ENCODE results near the gene ANKRD33B.

Gene ANKRD33B

DNA sequence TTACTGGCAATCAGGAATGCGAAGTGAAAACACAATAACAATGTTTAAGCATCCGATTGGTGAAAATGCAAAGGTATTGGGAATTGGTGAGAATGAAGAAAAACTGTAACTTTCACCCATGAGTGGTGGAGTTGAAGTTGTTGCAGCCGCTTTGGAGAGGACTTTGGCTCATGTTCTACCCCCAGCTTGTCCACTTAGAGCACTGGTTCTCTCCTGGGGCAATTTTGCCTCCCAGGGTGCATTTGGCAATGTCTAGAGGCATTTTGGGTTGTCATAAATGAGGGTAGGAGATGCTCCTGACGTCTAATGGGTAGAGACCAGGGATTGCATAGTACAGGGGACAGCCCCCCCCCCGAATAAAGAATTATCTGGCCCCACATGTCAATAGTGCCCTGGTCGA, 46.2 kb downstream of the ANKRD33B start:
- H3K27ac Mint-ChIP-seq, result peak overlapping the region; percentile 19
- no peaks in the 10 kb centered on the region for H3K27me3 Mint-ChIP-seq
- no peaks in the 10 kb centered on the region for H3K9me3 Mint-ChIP-seq
- peaks cover 45% of the 10 kb centered on the region for H3K4me1 Mint-ChIP-seq
- no peaks in the 10 kb centered on the region for H3K36me3 Mint-ChIP-seq
- no peak overlapping the region for H3K4me3 Mint-ChIP-seq
- no peak for DNase-seq (ENCODE audit: low spot score in 2 of 2)
- ATAC-seq (ENCODE audit: low read depth), result no peak

DNA sequence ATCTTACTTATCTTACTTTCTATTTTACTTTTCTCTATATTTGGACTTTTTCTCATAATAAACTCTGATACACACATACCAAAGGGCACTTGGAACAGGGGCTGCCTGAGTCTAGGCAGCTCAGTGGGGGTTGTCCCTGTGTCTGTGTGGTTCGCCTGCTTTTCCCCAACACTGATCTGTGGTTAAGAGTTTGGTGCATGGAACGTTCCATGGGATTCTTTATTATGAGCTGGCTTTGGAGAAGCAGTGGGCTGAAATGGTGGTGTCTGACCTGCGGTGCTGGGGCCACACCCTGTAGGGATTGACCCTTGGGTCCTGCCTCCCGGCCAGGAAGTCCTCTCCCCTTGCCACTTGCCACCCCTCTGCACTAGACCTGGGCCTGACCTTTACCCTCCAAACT, 47.4 kb downstream of the ANKRD33B start:
- no peak for DNase-seq (ENCODE audit: low spot score in 2 of 2)
- Mint-ChIP-seq H3K4me3 (no peak overlapping the region), H3K4me1 (peaks cover 38% of the 10 kb centered on the region), H3K27ac (no peak overlapping the region), H3K9me3 (no peaks in the 10 kb centered on the region), H3K27me3 (no peaks in the 10 kb centered on the region), H3K36me3 (no peaks in the 10 kb centered on the region)
- ATAC-seq (ENCODE audit: low read depth), result no peak

DNA sequence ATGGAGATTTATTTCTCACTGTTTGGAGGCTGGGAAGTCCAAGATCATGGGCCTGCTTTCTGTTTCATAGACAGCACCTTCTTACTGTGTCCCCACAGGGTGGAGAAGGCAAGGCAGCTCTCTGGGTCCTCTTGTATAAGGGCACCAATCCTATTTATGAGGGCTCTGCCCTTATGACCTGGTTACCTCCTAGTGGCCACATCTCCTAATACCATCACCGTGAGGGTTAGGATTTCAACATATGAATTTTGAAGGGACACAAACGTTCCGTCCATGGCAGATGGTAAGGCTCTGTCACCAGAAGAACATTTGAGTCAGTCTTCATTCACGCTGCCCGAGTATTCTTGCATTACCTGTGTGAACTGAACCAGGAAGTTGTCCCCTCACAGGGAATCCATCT, 48.4 kb downstream of the ANKRD33B start:
- peaks cover 33% of the 10 kb centered on the region for H3K4me1 Mint-ChIP-seq
- H3K36me3 Mint-ChIP-seq, result no peaks in the 10 kb centered on the region
- DNase-seq (ENCODE audit: low spot score in 2 of 2) (no peak), ATAC-seq (ENCODE audit: low read depth) (no peak)
- H3K27ac Mint-ChIP-seq, result peak overlapping the region; percentile 56
- no peaks in the 10 kb centered on the region for H3K9me3 Mint-ChIP-seq
- no peaks in the 10 kb centered on the region for H3K27me3 Mint-ChIP-seq
- H3K4me3 Mint-ChIP-seq, result no peak overlapping the region

DNA sequence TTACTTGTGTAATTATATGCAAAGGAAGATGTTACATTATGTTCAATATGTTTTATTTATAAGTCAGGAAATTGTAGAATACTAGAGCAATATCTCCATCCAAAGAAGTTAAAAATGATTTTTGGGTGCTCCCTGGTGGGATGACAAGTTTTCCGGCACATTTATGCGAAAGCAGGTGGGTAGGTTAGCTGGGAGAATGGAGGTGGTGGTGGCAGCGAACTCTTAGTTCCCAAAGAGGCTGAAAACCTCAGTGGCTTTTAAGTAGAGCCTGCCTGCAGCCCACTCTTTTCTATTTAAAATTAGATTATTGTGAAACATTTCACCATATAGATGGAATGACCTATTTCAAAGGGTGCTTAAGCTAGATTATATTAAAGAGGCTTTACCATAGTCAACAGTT, 51.8 kb downstream of the ANKRD33B start:
- H3K9me3 Mint-ChIP-seq, result no peaks in the 10 kb centered on the region
- ATAC-seq (ENCODE audit: low read depth) (no peak), DNase-seq (ENCODE audit: low spot score in 2 of 2) (no peak)
- H3K27me3 Mint-ChIP-seq, result no peaks in the 10 kb centered on the region
- H3K4me1 Mint-ChIP-seq, result peaks cover 26% of the 10 kb centered on the region
- no peak overlapping the region for H3K4me3 Mint-ChIP-seq
- H3K27ac Mint-ChIP-seq, result no peak overlapping the region
- H3K36me3 Mint-ChIP-seq, result peaks cover 18% of the 10 kb centered on the region

DNA sequence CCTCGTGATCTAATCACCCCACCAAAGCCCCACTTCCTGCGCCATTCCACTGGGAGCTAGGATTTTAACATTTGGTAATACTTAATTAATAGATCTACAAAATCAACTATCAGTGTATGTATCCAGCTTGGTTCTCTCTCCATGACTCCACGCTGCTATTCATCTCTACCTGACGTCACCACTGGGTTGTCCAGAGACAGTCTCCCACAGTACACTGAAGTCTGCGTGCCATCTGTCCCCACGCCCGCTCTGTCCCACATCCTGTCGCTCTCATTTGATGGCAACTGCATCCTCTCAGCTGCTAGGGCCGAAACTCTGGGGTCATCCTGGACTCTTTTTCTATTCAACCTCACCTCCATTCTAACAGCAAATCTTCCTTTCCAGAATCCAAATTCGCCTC, 53.2 kb downstream of the ANKRD33B start:
- ATAC-seq (ENCODE audit: low read depth), result no peak
- Mint-ChIP-seq H3K4me1 (peaks cover 28% of the 10 kb centered on the region), H3K9me3 (peaks cover 3% of the 10 kb centered on the region), H3K36me3 (peaks cover 27% of the 10 kb centered on the region), H3K27ac (peak overlapping the region; percentile 51), H3K4me3 (no peak overlapping the region), H3K27me3 (no peaks in the 10 kb centered on the region)
- DNase-seq (ENCODE audit: low spot score in 2 of 2), result no peak

DNA sequence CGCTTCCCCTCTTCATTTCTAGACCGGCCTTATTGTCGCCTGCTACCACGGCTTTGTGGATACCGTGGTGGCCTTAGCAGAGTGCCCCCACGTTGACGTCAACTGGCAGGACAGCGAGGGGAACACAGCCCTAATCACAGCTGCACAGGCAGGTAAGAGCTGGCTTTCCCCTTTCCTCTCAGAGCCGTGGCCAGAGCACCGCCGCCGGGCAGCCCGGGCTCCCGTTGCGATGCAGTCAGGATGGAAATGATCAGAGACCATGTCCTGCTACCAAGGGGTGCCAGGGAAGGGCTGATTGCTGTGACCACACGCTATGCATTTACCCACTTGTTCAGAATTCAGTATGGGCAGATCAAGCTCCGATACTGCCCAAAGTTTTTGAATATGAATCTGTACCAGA, 54.4 kb downstream of the ANKRD33B start:
- DNase-seq (ENCODE audit: low spot score in 2 of 2) (no peak), ATAC-seq (ENCODE audit: low read depth) (no peak)
- Mint-ChIP-seq H3K4me3 (no peak overlapping the region), H3K36me3 (peaks cover 27% of the 10 kb centered on the region), H3K27me3 (no peaks in the 10 kb centered on the region), H3K27ac (peak overlapping the region; percentile 43), H3K4me1 (peaks cover 19% of the 10 kb centered on the region), H3K9me3 (peaks cover 3% of the 10 kb centered on the region)

DNA sequence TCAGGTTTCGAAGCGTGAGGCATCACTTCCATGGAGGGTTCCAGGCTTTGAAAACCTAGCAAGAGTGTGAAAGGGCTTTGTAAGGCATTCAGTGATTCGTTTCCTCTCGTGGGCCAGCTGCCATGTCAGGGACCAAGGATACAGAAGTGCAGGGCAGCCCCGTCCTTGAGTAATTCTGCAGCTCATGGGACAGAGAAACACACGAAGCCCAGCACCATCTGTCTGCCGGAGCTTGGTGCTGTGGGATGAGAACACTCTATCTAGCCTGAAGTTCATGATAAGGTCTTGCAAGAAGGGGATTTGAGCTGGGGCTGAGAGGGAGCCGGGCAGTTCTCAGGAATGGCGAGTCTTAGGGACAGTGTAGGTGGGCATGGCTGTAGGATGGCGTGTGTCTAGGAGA, 55.8 kb downstream of the ANKRD33B start:
- H3K9me3 Mint-ChIP-seq, result peaks cover 3% of the 10 kb centered on the region
- H3K27ac Mint-ChIP-seq, result peak overlapping the region; percentile 35
- no peak for DNase-seq (ENCODE audit: low spot score in 2 of 2)
- peaks cover 18% of the 10 kb centered on the region for H3K4me1 Mint-ChIP-seq
- H3K36me3 Mint-ChIP-seq, result peaks cover 29% of the 10 kb centered on the region
- no peaks in the 10 kb centered on the region for H3K27me3 Mint-ChIP-seq
- no peak for ATAC-seq (ENCODE audit: low read depth)
- H3K4me3 Mint-ChIP-seq, result no peak overlapping the region

DNA sequence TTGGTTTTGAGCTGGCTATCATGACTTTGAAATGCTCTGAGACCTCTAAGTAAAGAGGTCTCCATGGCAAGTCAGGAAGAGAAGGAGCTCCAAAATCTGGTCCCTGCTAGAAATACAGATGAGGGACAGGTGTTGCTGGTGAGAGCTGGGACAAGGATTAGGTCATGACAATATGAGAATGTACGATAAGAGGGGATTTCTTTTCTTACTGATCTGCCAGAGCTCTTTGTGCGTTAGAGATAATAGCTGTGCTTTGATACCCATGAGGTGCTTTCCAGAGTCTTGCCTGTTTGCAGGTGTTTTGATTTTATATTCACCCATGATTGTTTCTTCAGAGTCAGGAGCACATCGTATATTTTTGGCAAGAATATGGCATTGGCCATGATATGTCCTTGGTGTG, 56.5 kb downstream of the ANKRD33B start:
- peaks cover 3% of the 10 kb centered on the region for H3K9me3 Mint-ChIP-seq
- peaks cover 16% of the 10 kb centered on the region for H3K4me1 Mint-ChIP-seq
- H3K27me3 Mint-ChIP-seq, result no peaks in the 10 kb centered on the region
- peak overlapping the region; percentile 35 for H3K27ac Mint-ChIP-seq
- ATAC-seq (ENCODE audit: low read depth) (peak; percentile 34), DNase-seq (ENCODE audit: low spot score in 2 of 2) (no peak)
- no peak overlapping the region for H3K4me3 Mint-ChIP-seq
- peaks cover 32% of the 10 kb centered on the region for H3K36me3 Mint-ChIP-seq

DNA sequence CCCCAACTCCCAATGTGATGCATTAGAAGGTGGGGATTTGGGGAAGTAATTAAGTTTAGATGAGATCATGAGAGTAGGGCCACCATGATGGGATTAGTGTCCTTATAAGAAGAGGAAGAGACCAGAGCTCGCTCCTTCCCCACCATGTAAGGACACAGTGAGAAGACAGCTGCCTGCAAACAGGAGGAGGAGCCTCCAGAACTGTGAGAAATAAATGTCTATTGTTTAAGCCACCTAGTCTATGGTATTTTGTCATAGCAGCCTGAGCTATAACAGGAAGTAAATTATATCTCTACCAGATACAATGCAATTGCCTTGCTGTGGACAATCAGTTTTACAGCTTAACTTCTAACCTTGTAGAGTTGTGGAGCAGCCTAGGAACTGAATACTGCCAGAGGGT, 58.0 kb downstream of the ANKRD33B start:
- Mint-ChIP-seq H3K9me3 (peaks cover 3% of the 10 kb centered on the region), H3K27me3 (no peaks in the 10 kb centered on the region), H3K4me1 (peaks cover 18% of the 10 kb centered on the region), H3K27ac (peak overlapping the region; percentile 51), H3K36me3 (peaks cover 32% of the 10 kb centered on the region), H3K4me3 (no peak overlapping the region)
- DNase-seq (ENCODE audit: low spot score in 2 of 2) (no peak), ATAC-seq (ENCODE audit: low read depth) (peak; percentile 59)

DNA sequence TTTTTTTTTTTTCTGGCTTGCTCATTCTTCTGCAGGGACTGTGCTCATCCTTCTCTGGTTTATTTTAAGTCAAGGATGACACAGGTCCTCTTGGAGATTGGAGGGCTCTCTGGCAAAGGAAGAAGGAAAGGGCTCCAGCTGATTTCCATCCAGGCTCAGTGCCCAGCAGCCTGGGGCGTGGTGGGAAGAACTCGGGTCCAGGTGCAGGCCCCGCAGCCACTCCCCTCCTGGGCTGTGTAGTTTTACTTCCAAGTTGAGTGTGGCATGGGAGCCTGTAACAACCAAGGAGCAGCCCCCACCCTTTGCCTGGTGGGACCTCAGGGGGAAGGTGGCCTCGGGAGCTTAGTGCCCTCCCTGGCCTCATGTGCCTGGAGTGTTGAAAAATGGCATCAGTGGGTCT, 58.9 kb downstream of the ANKRD33B start:
- ATAC-seq (ENCODE audit: low read depth), result no peak
- H3K36me3 Mint-ChIP-seq, result peaks cover 30% of the 10 kb centered on the region
- peaks cover 25% of the 10 kb centered on the region for H3K4me1 Mint-ChIP-seq

DNA sequence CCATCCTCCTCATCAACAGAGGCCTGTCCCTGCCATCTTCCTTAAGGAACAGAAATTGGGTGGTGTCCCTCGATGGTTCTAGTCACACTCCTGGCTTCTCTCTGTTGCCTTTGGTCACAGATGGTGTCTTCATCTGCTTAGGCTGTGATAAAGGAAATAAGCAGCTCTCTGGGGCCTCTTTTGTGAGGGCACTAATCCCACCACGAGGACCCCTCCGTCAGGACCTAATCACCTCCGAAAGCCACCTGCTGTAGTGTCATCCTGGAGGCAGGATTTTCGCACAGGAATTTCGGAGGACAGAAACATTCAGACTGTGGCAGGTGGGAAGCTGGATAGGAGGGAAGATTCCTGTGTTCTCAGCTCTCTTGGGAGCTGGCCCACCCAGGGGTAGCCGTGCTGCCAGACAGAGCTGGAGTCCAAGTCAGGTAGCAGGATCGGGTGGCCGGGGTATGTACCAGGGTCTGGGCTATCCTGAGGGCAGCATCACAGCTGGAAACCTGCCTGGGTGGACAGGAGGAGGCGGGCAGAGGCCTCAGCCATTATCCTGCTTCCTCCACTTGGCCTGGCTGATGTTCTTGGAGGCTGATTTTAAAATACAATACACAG, 59.5 kb downstream of the ANKRD33B start:
- Mint-ChIP-seq H3K27me3 (no peaks in the 10 kb centered on the region), H3K27ac (no peak overlapping the region), H3K4me1 (peaks cover 26% of the 10 kb centered on the region), H3K4me3 (no peak overlapping the region), H3K9me3 (peaks cover 3% of the 10 kb centered on the region), H3K36me3 (peaks cover 26% of the 10 kb centered on the region)
- ATAC-seq (ENCODE audit: low read depth), result no peak
- no peak for DNase-seq (ENCODE audit: low spot score in 2 of 2)

More for the DNA sequence above, 58.9 kb downstream of the ANKRD33B start:
- DNase-seq (ENCODE audit: low spot score in 2 of 2), result no peak
- H3K4me3 Mint-ChIP-seq, result no peak overlapping the region
- H3K27me3 Mint-ChIP-seq, result no peaks in the 10 kb centered on the region
- H3K9me3 Mint-ChIP-seq, result peaks cover 3% of the 10 kb centered on the region
- no peak overlapping the region for H3K27ac Mint-ChIP-seq

DNA sequence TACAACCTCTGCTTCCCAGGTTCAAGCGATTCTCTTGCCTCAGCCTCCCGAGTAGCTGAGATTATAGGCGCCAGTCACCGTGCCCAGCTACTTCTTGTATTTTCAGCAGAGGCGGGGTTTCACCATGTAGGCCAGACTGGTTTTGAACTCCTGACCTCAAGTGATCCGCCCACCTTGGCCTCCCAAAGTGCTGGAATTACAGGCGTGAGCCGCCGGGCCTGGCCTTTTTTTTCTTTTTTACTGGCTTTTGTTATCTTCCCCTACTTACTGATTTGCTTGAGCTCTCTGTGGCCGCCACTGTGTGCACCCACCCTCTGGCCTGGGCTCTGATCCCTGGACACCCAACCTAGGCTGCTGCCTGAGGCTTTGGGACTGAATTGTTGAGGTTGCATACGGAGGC, 60.3 kb downstream of the ANKRD33B start:
- DNase-seq (ENCODE audit: low spot score in 2 of 2) (no peak), ATAC-seq (ENCODE audit: low read depth) (no peak)
- peak overlapping the region; percentile 23 for H3K27ac Mint-ChIP-seq
- peaks cover 22% of the 10 kb centered on the region for H3K36me3 Mint-ChIP-seq
- peaks cover 31% of the 10 kb centered on the region for H3K4me1 Mint-ChIP-seq
- no peaks in the 10 kb centered on the region for H3K27me3 Mint-ChIP-seq
- H3K9me3 Mint-ChIP-seq, result peaks cover 3% of the 10 kb centered on the region
- H3K4me3 Mint-ChIP-seq, result no peak overlapping the region

DNA sequence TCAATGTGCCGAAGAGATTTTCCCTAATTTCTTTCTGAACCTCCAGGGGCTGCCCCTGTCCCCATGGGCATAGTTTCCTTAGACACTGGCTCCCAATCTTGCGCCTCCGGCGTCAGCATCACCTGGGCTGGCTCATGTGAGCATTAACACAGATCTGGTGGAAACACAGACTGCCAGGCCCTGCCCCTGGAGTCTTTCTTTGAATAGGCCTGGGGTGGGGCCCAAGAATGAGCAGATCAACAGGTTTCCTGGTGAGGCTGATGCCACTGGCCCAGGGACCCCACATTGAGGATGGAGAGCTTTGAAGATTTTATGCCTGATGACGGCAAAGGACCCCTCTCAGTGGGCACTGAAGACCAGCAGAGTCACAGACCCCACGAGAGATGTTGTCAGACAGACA, 60.8 kb downstream of the ANKRD33B start:
- Mint-ChIP-seq H3K4me1 (peaks cover 35% of the 10 kb centered on the region), H3K27me3 (no peaks in the 10 kb centered on the region), H3K36me3 (peaks cover 25% of the 10 kb centered on the region), H3K27ac (peak overlapping the region; percentile 23), H3K4me3 (no peak overlapping the region), H3K9me3 (peaks cover 6% of the 10 kb centered on the region)
- DNase-seq (ENCODE audit: low spot score in 2 of 2), result no peak
- ATAC-seq (ENCODE audit: low read depth), result no peak

DNA sequence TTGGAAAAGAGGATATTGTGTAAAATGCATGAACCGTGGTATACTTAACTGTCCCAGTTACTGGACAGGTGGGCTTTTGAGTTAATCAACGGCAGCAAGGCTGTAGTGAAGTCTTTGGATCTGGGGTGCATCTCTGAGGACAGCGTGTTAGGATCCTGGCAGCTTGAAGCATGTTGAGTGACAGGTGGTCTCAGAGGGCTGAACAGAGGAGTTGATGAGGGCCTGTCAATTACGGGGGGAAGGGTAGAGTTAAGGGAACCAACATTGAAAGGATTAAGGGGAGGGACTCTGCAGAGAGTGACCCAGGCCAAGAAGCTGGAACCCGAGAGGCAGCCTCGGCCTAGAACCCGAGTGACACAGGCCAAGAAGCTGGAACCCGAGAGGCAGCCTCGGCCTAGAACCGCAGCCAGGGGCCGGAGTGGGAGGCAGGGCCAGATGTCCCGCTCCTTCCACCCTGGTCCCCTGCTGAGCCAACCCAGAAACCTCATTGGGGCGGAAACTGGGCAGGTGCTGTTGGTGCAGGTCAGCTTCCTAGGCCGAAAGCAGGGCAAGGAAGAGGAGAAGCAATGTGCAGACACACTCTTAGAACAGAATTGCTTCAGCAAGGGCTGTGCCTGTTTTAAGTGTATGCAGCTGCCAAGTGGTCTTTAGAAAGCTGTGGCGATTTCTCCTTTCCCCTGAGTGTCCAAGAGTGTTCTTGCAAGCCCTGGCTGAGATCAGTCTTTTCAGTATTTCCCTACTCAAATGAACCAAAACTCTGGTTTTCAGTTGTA, 62.0 kb downstream of the ANKRD33B start:
- Mint-ChIP-seq H3K9me3 (peaks cover 7% of the 10 kb centered on the region), H3K4me1 (peaks cover 41% of the 10 kb centered on the region), H3K27me3 (no peaks in the 10 kb centered on the region), H3K4me3 (no peak overlapping the region), H3K27ac (peak overlapping the region; percentile 5), H3K36me3 (peaks cover 16% of the 10 kb centered on the region)
- ATAC-seq (ENCODE audit: low read depth) (no peak), DNase-seq (ENCODE audit: low spot score in 2 of 2) (no peak)

Data from memory B cell (primary cell).